ENCODE data around the gene VPS45. TPM values are rescaled to one million over a fixed set of nuclear protein-coding genes. Genes with fewer than 3 reads are reported as not detected.

Gene VPS45
- total RNA-seq, 1 donor from 2014 or later: 51.6 TPM

DNA sequence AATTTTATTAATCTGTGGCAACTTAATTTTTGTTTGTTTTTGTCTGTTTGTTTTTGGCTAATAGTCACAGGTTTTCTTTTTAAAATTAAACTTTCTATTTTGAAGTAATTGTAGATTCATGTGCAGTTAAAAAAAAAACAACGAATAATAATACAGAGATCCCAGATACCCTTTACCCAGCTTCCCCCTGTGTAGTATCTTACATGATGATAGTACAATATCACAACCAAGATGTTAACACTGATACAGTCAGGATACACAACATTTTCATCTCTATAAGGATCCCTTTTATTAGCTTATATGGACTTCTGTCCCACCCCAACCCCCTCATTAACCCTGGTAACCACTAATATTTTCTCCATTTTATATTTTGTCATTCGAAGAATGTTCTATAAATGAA is 5.9 kb downstream of the VPS45 start:
- DNase-seq: no peak

DNA sequence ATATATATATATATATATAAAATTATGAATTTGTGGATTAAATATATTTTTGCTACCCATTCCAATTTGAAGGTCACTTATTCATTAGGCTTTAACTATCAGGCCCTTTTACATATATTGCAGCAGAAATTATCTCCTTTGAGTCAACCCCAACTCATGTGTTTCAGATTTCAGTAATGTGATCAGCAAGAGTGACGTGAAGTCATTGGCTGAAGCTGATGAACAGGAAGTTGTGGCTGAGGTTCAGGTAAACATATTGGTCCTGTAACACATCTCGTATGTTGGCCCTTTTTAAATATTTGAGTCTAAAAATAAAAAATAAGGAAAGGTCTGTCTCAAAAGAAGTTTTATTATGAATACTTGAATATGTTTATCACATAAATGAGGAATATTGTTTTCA is 8.5 kb downstream of the VPS45 start:
- DNase-seq: no peak

DNA sequence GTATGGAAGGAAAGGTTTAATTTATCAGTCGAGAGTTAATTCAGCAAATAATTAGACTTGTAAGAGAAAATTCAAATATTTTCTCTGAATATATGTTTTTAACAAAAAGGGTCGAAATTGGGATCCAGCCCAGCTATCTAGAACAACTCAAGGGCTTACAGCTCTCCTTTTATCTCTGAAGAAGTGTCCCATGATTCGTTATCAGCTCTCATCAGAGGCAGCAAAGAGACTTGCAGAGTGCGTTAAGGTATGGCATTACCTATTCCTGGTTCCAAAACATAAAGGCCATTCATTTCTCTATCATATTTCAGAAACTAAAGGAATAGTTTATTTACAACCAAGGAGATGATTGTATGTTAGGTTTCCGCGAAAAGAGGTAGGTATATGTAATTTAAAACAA is 9.4 kb downstream of the VPS45 start:
- DNase-seq: no peak

DNA sequence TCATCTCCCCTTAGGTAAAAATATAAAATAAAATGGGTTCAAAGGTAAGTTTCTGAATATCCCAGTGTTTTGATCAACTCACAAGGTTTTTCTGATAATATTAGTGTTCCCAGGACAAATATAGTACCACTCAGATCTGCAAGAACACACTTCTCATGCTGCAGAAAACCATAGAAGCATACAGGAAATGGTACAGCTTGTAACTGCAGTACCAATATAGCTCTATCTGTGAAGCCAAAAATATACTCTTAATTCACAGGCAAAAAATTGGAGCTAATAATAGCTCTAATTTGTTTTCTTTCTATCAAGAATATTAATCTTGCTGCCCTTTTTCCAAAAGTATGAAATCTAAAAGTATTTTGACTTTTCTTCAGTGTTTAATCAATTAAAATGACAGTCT is 13.2 kb downstream of the VPS45 start:
- DNase-seq: no peak

DNA sequence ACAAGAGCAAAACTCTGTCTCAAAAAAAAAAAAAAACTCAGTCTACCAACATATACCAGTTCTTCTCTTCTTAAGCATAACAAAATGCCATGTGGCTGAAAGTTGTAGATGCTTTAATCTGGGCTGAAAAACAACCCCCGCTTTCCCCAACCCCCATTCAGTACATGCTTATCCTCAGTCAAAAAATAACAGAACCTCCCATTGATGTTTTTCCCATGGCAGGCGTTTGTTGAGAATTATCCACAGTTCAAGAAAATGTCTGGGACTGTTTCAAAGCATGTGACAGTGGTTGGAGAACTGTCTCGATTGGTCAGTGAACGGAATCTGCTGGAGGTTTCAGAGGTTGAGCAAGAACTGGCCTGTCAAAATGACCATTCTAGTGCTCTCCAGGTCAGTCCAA is 14.9 kb downstream of the VPS45 start:
- no peak for DNase-seq

DNA sequence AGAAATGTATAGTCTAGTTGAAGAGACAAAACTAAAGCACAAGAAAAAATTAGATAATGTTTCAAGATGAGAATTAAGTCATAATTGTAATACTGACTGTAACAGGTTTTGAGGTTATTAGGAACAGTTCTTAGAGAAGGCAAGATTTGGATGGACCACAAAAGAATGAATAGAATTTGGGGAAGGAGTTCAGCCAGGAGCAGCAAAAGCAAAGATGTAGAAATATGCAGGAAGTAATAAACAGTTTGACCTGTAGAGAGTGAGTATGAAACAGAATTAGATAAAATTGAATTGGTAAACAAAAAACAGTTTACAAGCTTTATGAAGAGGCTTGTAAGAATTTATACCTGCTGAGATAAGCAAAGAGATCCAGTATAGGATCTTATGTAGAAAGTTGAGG is 16.3 kb downstream of the VPS45 start:
- DNase-seq: no peak

DNA sequence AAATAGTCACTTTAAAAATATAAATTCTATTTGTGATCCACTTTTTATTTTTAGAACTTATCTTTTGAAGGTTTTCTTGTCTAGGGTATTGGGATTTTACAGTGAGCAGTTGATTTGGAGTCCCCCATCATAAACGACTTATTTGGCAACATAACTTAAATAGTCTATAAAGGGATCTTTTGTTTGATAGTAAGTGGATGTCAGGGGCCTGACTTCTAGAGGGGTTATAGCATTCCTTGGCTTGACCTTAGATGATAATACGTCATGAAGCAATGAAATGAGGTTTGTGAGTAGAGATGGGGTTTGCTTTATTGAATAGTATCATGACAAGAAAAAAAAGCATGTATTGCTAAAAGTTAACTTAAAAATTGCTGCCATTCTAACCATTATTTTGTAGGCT is 17.8 kb downstream of the VPS45 start:
- no peak for DNase-seq

DNA sequence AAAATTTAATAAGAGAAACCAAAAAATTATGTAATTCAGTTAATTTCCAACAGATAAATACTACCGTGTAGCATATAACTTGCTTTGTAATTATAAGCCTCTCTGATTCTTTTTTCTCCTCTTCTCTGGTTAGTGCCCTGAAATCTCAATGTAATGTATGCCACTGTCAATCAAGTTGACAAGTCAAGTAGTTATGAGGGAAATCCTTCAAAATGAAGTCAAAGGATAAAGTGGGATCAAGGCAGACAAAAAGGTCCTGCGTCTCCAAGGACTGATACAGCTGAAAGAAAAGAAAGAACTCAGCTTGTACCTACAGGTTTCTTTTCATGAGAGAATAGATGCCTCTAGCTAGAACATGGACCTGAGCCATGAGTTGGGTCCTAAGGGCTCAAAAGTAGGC is 19.8 kb downstream of the VPS45 start:
- DNase-seq: no peak

DNA sequence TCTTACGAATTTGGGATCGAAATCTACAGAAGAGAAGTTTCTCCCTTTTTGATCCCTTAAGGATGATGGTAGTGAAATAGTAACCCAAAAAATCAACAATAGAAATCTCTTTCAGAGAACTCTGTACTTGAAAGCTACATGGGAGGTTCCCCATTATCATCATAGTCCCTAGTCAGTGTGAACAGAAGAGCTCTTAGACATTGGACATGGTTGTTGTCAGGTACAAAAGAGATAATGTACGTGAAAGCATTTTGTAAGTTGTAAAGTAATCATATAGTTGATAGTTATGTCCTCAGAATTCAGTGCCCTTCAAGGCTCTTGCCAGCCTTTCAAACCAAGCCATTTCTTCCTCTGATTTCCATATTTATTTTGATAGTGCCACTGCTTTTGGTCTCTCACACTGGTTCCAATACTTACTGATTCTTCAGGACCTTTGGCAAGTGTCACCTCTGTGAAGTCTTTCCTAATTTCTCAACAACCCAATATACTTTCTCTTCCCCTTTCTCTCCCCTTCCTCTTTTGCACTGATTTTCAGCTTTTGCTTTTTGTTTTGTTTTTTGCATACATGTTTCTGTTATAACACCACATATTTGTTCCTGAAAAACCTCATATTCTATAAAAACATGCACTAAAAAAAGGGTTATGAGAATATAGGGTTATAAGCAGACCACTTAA is 22.4 kb downstream of the VPS45 start:
- no peak for DNase-seq

DNA sequence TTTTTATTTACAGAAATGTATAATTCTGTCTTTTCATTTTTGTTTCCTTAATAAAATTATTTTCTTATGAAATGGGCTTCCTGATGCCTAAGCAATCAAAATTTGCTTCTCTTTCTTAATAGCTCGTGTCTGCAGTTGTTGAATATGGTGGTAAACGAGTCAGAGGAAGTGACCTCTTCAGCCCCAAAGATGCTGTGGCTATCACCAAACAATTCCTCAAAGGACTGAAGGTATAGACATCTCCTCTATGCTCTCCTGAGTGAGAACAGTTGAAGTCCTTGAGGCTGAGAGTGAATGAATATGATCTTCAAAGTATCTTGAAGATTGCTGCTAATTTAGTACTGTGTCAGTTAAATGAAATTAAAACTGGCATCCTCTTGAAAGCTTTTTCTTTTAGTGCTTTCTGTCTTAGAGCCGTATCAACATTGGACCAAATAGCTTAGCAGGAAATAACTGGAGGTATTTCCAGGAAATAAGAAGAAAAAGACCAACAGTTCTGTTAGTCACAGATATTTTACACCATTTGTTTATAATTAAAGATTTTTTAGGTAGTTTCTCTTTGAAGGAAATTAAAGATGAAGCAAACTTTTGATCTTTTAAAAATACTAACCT is 24.7 kb downstream of the VPS45 start:
- no peak for DNase-seq

DNA sequence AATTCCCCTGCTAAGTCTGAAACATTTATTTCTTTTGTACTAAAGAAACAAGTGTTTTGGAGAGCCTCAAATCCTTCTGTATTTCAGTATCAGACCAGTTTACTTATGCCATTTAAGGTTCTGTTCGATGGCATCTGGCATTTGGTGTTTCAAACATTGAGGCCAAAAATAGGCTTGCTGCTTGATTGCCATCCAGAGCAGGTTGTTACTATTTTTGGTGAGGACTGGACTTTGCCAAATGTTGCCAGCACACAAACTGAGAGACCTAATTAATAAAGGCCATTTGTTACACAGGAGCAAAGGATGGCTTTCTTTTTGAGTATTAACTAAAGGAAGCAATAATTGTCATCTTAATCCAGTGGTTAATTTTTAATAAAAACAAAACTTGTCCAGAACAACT is 26.2 kb downstream of the VPS45 start:
- peak; percentile 47 for DNase-seq

DNA sequence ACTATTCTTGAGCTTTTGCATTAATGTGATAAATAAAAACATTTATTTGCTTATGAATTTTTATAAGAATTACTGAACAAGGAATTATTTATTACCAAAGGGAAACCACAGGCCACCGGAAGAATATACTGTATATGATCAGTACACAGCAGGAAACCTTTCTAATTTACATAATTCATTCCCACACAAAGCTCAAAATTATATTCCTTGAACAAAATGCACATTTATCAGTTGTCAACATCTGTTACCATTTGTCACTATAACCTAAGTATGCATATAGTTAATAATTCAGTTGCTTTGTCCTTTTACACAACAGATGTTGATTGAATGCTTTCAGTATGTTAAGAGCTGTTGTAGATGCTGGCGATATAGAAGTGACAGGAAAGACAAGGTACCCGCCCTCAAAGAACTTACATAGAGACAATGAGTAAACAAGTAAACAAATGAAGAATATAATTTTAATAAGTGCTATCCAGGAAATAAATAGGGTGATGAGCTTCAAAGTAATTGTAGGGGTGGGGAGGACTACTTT is 27.2 kb downstream of the VPS45 start:
- DNase-seq: no peak

DNA sequence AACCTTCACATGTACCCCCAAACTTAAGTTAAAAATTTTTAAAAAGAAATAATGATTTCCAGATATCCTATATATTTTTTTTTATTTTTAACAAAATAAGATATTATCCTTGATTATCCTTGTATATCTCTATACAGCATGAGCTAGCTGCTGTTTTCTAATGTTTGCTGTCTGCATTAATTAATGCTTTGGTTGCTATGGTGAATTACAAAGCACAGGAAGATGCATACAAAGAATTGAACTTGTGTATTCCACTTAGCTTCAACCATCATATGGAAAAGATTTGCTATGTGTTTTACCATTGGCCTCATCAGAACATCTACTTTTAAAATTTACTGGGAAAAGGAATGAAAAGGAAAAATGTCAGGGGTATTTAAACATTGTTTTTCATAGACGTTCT is 35.4 kb downstream of the VPS45 start:
- no peak for DNase-seq

DNA sequence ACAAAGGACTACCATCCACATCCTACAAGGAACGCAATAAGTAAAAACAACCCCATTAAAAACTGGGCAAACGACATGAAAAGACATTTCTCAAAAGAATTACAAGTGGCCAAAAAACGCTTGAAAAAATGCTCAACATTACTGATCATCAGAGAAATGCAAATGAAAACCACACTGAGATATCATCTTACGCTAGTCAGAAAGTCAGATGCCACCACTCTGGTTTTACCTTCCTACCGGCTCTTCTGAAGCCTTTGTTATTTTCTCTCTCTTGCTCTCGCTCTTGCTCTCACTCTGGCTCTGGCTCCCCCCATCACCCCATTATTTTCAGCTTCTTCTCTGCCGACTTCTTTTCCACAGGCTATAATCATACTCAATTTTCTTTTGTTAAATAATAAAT is 38.8 kb downstream of the VPS45 start:
- no peak for DNase-seq

DNA sequence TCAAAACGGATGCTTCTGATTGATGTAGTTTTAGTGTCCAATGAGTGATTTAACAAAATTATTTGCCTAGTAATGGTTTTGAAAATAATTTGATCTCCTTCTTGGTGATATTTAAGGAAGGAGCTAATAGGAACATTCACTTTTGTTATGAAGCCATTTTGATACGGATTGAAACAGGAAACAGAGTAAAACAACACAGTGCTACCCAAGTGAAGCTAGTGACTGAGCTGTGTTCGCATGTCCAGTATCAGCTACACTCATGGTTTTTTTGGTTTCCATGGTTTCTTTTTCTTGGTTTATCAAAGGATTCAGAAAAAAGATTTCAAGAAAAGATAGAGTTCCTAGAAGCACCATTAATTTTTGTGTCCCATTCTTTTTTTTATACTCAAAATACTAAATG is 42.0 kb downstream of the VPS45 start:
- no peak for DNase-seq

DNA sequence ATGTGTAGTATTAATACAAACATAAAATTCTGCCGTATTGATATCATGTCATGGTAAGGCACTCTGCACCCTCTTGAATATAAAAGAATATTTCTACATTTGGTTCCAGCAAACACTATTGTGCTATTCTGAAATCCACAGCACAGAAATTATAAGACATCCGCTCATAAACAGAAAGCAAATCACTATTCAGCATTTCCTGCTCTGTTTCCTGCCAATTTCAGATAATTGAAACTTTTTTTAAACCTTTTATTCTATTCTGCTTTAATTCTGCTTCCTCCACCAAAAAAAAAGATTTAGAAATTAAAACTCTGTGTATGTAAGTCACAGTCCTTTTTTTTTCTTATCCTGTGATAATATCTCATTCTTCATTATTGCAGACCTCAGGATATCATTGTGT is 42.5 kb downstream of the VPS45 start:
- DNase-seq: no peak

DNA sequence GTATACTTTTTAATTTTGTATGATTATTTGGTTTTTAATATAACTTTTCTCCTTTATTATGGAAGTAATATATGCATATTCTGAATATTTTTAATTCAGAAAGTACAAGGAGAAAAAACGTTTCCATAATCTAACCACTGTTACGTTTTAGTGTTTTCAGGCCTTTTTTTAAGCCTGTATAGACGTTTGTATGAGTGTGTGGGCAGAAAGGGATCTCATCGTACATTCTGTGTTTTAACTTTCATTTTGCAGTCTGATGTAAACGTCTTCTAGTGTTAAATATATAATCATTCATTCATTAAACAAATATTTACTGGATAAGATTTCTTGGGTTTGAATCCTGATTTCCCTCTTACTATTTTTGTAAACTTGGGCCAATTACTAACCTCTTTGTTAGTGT is 44.1 kb downstream of the VPS45 start:
- no peak for DNase-seq

DNA sequence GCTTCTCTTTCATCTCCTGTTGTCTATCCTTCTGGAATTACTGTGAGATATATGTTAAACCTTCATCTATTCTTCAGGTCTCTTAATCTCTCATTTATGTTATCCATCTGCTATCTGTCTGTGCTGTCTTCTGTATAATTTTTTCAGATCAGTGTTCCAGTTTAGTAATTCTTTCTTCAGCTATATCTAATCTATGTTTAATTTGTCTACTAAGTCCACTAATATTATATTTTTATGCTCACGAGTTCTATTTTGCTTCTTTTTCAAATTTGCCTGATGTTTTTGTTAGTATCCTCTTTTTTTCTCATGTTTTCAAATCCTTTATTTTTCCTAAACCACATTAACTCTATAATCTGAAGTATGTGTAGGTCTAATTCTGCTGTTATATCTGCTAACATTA is 47.5 kb downstream of the VPS45 start:
- no peak for DNase-seq

DNA sequence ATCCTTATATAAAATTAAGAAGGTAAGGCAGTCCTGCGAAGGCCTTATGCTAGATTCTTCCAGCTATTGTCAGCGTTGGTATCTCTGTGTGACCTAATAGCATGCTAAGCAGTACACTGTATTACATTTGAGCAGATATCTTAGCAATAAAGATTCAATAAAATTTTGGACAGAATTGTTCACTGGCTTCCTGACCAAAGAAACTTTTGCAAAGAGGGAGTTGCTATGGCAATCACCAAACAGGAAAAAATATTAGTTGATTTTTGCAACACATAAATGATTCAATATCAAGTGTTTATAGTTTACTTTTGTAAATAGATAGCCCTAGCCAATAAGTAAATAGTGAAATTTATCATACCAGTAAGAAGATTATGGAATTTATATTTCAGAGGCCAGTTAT is 51.1 kb downstream of the VPS45 start:
- DNase-seq: no peak

DNA sequence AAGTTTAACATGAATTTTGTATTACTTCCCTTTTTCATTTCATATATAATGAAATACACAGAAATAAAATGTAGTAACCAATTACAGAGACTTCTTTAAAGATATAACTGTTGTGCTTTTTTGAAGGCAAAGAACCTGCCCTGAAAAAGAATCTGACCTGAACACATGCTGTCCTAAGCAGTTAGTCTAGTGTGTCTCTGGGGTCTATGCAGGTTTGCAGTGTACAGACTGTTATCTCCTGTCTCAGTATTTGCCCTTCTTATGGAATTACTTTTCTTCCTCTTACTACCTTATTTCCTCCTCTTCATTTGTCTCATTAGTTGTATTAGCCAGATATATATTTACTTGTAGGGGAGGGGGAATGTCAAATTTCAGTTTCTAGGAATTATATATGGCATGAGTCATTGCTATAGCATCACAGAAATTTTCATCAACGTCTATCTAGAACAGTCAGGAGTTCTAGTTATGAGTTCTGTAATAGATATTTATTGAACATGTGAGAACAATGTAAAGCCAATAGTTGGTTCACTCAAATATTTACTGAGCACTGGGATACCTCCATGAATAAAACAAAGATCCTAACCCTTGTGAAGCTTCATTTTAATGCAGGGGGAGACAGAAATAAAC is 53.8 kb downstream of the VPS45 start:
- no peak for DNase-seq

DNA sequence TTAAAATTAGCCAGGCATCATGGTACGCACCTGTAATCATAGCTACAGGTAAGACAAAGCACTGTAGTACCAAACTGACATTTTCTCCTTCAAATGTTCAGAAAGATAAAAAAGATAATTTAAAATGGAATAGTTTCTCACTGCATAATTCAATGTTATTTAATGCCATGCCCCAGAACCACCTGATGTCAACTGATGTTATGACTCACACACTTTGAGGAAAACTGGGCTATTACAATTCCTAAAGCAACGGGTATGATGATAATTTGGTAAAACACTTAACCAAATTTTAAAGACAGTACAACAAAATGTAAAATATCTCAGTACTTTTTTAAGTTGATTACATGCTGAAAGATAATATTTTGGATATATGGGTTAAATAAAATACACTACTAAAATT is 59.2 kb downstream of the VPS45 start:
- no peak for DNase-seq

DNA sequence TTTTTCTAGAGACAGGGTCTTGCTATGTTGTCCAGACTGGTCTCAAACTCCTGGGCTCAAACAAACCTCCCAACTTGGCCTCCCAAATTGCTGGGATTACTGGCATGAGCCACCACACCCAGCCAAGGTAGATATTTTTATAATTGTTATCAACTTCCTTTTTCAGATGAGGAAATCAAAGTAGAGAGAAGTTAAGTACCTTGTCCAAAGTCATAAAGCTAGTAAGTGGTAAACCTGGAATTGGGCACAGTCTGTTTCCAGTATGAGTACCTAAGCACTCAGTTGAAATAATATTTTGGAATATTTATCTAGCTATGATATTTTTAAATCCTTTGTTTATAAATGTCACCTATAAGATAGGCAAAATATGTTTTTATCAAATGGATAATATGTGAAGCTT is 59.9 kb downstream of the VPS45 start:
- DNase-seq: no peak

DNA sequence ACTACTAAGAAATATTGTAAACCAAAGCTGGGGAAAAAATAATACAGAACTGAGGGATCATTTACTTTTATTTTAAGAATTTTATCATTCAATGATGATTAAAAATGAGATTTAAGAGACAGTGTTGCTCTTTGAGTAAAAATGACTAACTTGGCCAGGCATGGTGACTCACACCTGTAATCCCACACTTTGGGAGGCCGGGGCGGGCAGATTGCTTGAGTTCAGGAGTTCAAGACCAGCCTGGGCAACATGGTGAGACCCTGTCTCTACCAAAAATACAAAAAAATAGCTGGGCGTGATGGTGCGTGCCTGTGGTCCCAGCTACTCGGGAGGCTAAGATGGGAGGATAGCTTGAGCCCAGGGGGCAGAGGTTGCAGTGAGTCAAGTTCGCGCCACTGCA is 60.3 kb downstream of the VPS45 start:
- DNase-seq: no peak

DNA sequence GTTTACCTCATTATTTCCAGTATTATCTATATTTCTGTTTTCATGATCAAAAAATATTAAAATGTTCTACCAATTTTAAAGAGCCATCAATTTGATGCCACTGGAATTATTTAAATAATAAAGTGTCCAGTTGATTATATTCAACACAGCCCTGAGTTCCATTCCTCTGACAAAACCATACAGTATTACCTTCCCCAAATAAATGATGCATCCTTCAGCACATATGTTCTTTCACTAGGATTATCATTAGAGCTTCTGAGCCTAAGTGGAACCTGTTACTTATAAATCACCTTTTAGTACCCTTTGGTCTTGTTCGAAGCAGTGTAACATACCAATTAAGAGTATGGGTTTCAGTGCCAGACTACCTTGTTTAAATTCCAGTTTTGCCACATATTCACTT is 64.8 kb downstream of the VPS45 start:
- DNase-seq: no peak

All from tongue (tissue), 2 donors.